Adrenal gland (tissue), 12 donors: ENCODE results near the gene CCDC146. TPM values are rescaled to one million over a fixed set of nuclear protein-coding genes. Genes with fewer than 3 reads are reported as not detected.

Source experiments
- DNase-seq, 7 donors: peaks; one replicate each; pipeline ENCODE4 v3.0.0-alpha.2; 2019 to 2020
- H3K27ac ChIP-seq, 5 donors: fragments of 200-600 bp; sonication (generic) in 4 of 5; 1 replicate in 3 of 5; 2 replicates in 2 of 5; pipeline versions ENCODE4 v1.5.1 to v1.8.0; 2016 to 2020; ENCODE audit warnings: mild to moderate bottlenecking in 1 of 5
- H3K27me3 ChIP-seq: fragments of 200-600 bp; 2 replicates; pipeline ENCODE4 v1.8.0; 2021
- H3K36me3 ChIP-seq, 2 donors: fragments of 200-600 bp; replicated peaks in 1 of 2; 1 replicate in 1 of 2; 2 replicates in 1 of 2; pipeline versions ENCODE4 v1.5.1 to v1.8.0; 2018 to 2022
- H3K4me1 ChIP-seq, 2 donors: fragments of 200-600 bp; replicated peaks in 1 of 2; 1 replicate in 1 of 2; 2 replicates in 1 of 2; pipeline versions ENCODE4 v1.5.1 to v1.8.0; 2018 to 2021
- H3K4me3 ChIP-seq, 4 donors: fragments of 200-600 bp; sonication (generic) in 3 of 4; one replicate each; pipeline ENCODE4 v1.5.1; 2016 to 2018
- H3K9me3 ChIP-seq, 3 donors: fragments of 200-600 bp; sonication (generic) in 1 of 3; replicated peaks in 1 of 3; 1 replicate in 2 of 3; 2 replicates in 1 of 3; pipeline versions ENCODE4 v1.5.1 to v1.8.0; 2016 to 2021
- POLR2A ChIP-seq, 2 donors: fragments of 450-650 bp; IDR thresholded peaks; one replicate each; pipeline ENCODE4 v1.6.1; 2017; ENCODE audit warnings: antibody characterized with exemption in 2 of 2, mild to moderate bottlenecking in 2 of 2, moderate library complexity in 1 of 2
- WGBS, 4 donors: extraction: QIAGEN DNeasy Blood & Tissue Kit in 2 of 4; methylation state at CpG; one replicate each; pipeline versions ENCODE4 v1.1.5 to v1.1.7; 2013 to 2017; 5-methylcytosine and 5-hydroxymethylcytosine counted together
- intact Hi-C, 2 donors: fragments of 100-400 bp; cut with DNase I; formaldehyde crosslinking; loops; one replicate each; pipeline versions ENCODE4 v1.14.1 to v1.15.0; 2022 to 2023
- polyA plus RNA-seq, 3 donors: library from polyadenylated mRNA; stranded (reverse); fragments of 200-250 nt in 2 of 3; fragments of 350-450 nt in 1 of 3; fragmentation: Illumina TruSeq in 1 of 3; extraction: RNeasy Lipid Tissue Mini Kit (QIAGEN cat#74804) in 1 of 3; gene quantifications; one replicate each; pipeline ENCODE4 v1.2.3, GENCODE V29; 2013 to 2014
- total RNA-seq, 9 donors: library from RNA; depleted of rRNA in 4 of 9; stranded (reverse); fragments of >200 nt in 4 of 9; fragments of 120-200 nt in 1 of 9; fragmentation: NEBNext Ultra II Directional in 1 of 9; extraction: Animal tissue kit (Norgen Biotek cat#: 25700) in 1 of 9; gene quantifications; one replicate each; pipeline versions ENCODE4 v1.1.0 to v1.2.4, GENCODE V29; 2013 to 2023
- TF ChIP-seq, protein P1 (sequence below), 6 experiments: fragments of 450-650 bp in 4 of 6; fragments of 200-600 bp in 2 of 6; sonication (generic) in 1 of 6; IDR thresholded peaks; 1 replicate in 5 of 6; 2 replicates in 1 of 6; pipeline versions ENCODE4 v1.5.1 to v1.8.0; 2016 to 2021; ENCODE audit warnings: antibody characterized with exemption in 6 of 6, mild to moderate bottlenecking in 2 of 6, moderate library complexity in 1 of 6
- donor health status: healthy with polysubstance abuse.
- donor health status: Bipolar disorder and iron deficiency.
- donor health status: DM: yes; HTN: yes; CAD: no.
- donor health status: DM: no; HTN: no; CAD: no.
- donor health status: DM: no; HTN: no; CAD: no.
- donor health status: DM: yes; HTN: yes; CAD: no.

Gene CCDC146
- total and polyA plus RNA-seq, 12 donors, result 0.79 to 8.7 (median 5.1) TPM

GRCh38 chr7:77339726-77340125 is 217.3 kb downstream of the CCDC146 start:
- no peak overlapping the region for H3K4me3 ChIP-seq
- no peaks in the 10 kb centered on the region for H3K9me3 ChIP-seq
- WGBS, 4 donors, result 80 to 82% (median 82%) methylated on average over 5 of the region's 5 CpGs
- no peak for TF ChIP-seq POLR2A (IDR thresholded peaks at IDR 0.05)
- TF ChIP-seq, protein P1, sequence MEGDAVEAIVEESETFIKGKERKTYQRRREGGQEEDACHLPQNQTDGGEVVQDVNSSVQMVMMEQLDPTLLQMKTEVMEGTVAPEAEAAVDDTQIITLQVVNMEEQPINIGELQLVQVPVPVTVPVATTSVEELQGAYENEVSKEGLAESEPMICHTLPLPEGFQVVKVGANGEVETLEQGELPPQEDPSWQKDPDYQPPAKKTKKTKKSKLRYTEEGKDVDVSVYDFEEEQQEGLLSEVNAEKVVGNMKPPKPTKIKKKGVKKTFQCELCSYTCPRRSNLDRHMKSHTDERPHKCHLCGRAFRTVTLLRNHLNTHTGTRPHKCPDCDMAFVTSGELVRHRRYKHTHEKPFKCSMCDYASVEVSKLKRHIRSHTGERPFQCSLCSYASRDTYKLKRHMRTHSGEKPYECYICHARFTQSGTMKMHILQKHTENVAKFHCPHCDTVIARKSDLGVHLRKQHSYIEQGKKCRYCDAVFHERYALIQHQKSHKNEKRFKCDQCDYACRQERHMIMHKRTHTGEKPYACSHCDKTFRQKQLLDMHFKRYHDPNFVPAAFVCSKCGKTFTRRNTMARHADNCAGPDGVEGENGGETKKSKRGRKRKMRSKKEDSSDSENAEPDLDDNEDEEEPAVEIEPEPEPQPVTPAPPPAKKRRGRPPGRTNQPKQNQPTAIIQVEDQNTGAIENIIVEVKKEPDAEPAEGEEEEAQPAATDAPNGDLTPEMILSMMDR (IDR thresholded peaks at IDR 0.05), result no peak
- H3K27ac ChIP-seq, result no peak overlapping the region
- peaks cover 0 to 7% of the 10 kb centered on the region in 2 donors for H3K4me1 ChIP-seq
- intact Hi-C loops, result loop anchor here in 1 of 2 donors (10.0 kb wide), 1 partner anchor 215 kb away; the partner anchor contains the start of gene CCDC146
- H3K36me3 ChIP-seq, result no peaks in the 10 kb centered on the region
- no peaks in the 10 kb centered on the region for H3K27me3 ChIP-seq
- DNase-seq, result no peak

Other genes with a start within 250 kb of the CCDC146 start
- not detected for gene SPDYE17, start 90.3 kb upstream of the CCDC146 start, total RNA-seq
- gene SPDYE17, start 90.3 kb upstream of the CCDC146 start, polyA plus RNA-seq, result not detected
- 1 to 10 TPM in 3 of 9 donors, under 1 TPM in 3, not detected in 3; 0.47 to 1.4 (median 0.89) TPM for gene SPDYE18, start 60.1 kb upstream of the CCDC146 start, total RNA-seq
- under 1 TPM; 0.49 to 0.88 (median 0.61) TPM for gene SPDYE18, start 60.1 kb upstream of the CCDC146 start, polyA plus RNA-seq
- gene FGL2, start 77.2 kb downstream of the CCDC146 start, total RNA-seq, result 10 to 100 TPM in 8 of 9 donors, 1 to 10 TPM in 1; 8.4 to 71.7 (median 27.6) TPM
- gene FGL2, start 77.2 kb downstream of the CCDC146 start, polyA plus RNA-seq, result 10 to 100 TPM in 1 of 3 donors, 1 to 10 TPM in 2; 4.8 to 18.0 (median 6.8) TPM